ENCODE measurements around the gene PDCD7. TPM values are rescaled to one million over a fixed set of nuclear protein-coding genes. Genes with fewer than 3 reads are reported as not detected.

The PDCD7 gene
- total and polyA plus RNA-seq, 2 of the 4 experiments (the other 2 are of a cell fraction): 4.7 to 12.3 TPM

DNA sequence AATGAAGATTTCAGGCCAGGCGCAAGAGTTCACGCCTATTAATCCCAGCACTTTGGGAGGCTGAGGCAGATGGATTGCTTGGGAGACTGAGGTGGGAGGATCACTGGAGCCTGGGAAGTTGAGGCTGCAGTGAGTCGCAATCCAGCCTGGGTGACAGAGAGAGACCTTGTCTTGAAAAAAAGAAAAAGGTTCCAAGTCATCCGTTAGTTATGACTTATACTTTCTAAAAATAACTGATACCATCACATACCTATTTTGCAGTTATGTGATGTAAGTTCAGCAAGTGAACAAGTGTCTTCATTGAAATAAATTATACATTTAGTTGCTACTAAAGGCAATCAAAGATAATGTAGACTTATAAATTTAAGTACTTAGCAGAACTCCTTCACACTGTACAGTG, 29.4 kb upstream of the PDCD7 start:
- in situ Hi-C loops (cut with MboI; ENCODE audit: low sequenced_read_pairs): no loop called here
- no peak overlapping the region for H2BK120ac ChIP-seq (ENCODE audit: low read depth, low read length)
- intact Hi-C loops (cut with micrococcal nuclease): loop anchor here (10.0 kb wide), 1 partner anchor 48 kb away; the partner anchor contains the start of gene UBAP1L
- no peaks in the 10 kb centered on the region for H3K9me3 ChIP-seq (ENCODE audit: control insufficient read depth, insufficient read depth, low read length)
- CTCF ChIA-PET: no interaction called here
- no peak overlapping the region for H3K9ac ChIP-seq (ENCODE audit: low read depth, low read length)
- H3K56ac ChIP-seq (ENCODE audit: extremely low read depth, insufficient read depth, low read length): no peak overlapping the region
- H3K23ac ChIP-seq (ENCODE audit: low read depth, low read length): no peak overlapping the region
- dilution Hi-C loops (cut with HindIII; ENCODE audit: low sequenced_read_pairs, unreplicated experiment): no loop called here
- H3K14ac ChIP-seq (replicated peaks; ENCODE audit: low read depth, low read length): no peak overlapping the region
- H2BK5ac ChIP-seq (ENCODE audit: low read depth, low read length, poor library complexity, severe bottlenecking): no peak overlapping the region
- POLR2A ChIA-PET (ENCODE audit: unreplicated experiment): no interaction called here
- no peaks in the 10 kb centered on the region for H3K27me3 ChIP-seq (ENCODE audit: control insufficient read depth, insufficient read depth, low read length)
- H3K79me1 ChIP-seq (ENCODE audit: low read depth in 1 of 2, low read length in 2 of 2): peaks cover 7 to 26% of the 10 kb centered on the region in 2 experiments; a peak in 3 of 4 replicates
- H2AK9ac ChIP-seq (replicated peaks; ENCODE audit: low read depth, low read length, poor library complexity): no peak overlapping the region
- no peak overlapping the region for H3K4me3 ChIP-seq (ENCODE audit: insufficient read depth, low read depth, low read length)
- H4K91ac ChIP-seq (ENCODE audit: insufficient read depth, low read depth, low read length): no peak overlapping the region
- H3K18ac ChIP-seq (ENCODE audit: low read depth, low read length): no peak overlapping the region
- H3K4ac ChIP-seq (ENCODE audit: low read depth, low read length): no peak overlapping the region
- ATAC-seq (ENCODE audit: low read depth) (no peak), DNase-seq (peak; percentile 55)
- H3K4me2 ChIP-seq (ENCODE audit: low read depth, low read length): no peak overlapping the region
- BruUV-seq (replicated peaks): no TSS peak
- TF ChIP-seq, protein P1, sequence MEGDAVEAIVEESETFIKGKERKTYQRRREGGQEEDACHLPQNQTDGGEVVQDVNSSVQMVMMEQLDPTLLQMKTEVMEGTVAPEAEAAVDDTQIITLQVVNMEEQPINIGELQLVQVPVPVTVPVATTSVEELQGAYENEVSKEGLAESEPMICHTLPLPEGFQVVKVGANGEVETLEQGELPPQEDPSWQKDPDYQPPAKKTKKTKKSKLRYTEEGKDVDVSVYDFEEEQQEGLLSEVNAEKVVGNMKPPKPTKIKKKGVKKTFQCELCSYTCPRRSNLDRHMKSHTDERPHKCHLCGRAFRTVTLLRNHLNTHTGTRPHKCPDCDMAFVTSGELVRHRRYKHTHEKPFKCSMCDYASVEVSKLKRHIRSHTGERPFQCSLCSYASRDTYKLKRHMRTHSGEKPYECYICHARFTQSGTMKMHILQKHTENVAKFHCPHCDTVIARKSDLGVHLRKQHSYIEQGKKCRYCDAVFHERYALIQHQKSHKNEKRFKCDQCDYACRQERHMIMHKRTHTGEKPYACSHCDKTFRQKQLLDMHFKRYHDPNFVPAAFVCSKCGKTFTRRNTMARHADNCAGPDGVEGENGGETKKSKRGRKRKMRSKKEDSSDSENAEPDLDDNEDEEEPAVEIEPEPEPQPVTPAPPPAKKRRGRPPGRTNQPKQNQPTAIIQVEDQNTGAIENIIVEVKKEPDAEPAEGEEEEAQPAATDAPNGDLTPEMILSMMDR (conservative IDR thresholded peaks at IDR 0.05; ENCODE audit: low read depth, low read length): no peak
- TF ChIP-seq MAFK (IDR thresholded peaks at IDR 0.05; ENCODE audit: low read depth, low read length) (no peak), FOS (IDR thresholded peaks at IDR 0.05; ENCODE audit: low read depth, low read length) (no peak), MAZ (IDR thresholded peaks at IDR 0.05; ENCODE audit: borderline replicate concordance, low read depth, low read length) (no peak)
- no peaks in the 10 kb centered on the region for H3K4me1 ChIP-seq (ENCODE audit: control insufficient read depth, insufficient read depth, low read length)
- WGBS, 2 experiments (ENCODE audit: extremely low coverage in 2 of 2, insufficient read length in 1 of 2): 100% methylated on average over 2 of the region's 4 CpGs; no CpG with 5 or more reads in 1 of the 2 experiments
- H4K8ac ChIP-seq (ENCODE audit: low read depth in 2 of 2, low read length in 2 of 2): no peak overlapping the region
- 0 out of 2 replicates have a peak, but pooled peaks cover 3% of the 10 kb centered on the region for H3K9me1 ChIP-seq (ENCODE audit: insufficient read depth, low read length)
- no peak overlapping the region for H2AFZ ChIP-seq (replicated peaks; ENCODE audit: low read length, poor library complexity)
- H3K27ac ChIP-seq (ENCODE audit: insufficient read depth, low read length): no peak overlapping the region
- H2BK20ac ChIP-seq (ENCODE audit: low read depth, low read length): no peak overlapping the region
- peaks cover 22% of the 10 kb centered on the region for H3K36me3 ChIP-seq (ENCODE audit: control insufficient read depth, insufficient read depth, low read length)
- no peak overlapping the region for H2BK15ac ChIP-seq (ENCODE audit: low read depth, low read length)
- no peak overlapping the region for H4K5ac ChIP-seq (ENCODE audit: low read depth, low read length)
- H2AK5ac ChIP-seq (ENCODE audit: low read depth, low read length): no peak overlapping the region
- peaks cover 10% of the 10 kb centered on the region; the same call in 1 of the 2 replicates for H4K20me1 ChIP-seq (ENCODE audit: insufficient read depth, low read length)
